Body of pancreas (tissue), 4 donors: ENCODE data around the gene SGTA. TPM values are rescaled to one million over a fixed set of nuclear protein-coding genes. Genes with fewer than 3 reads are reported as not detected.
A peak's percentile ranks its signal among the peaks of the same experiment; 100 is the strongest.

Experiments
- ATAC-seq: fragments of 150-250 bp; one replicate; pipeline ENCODE4 v1.9.1; 2016
- DNase-seq, 4 donors: peaks; one replicate each; pipeline ENCODE4 v3.0.0-alpha.2; 2019
- H3K27ac ChIP-seq, 4 donors: fragments of 200-600 bp; sonication (generic); 1 replicate in 3 of 4; 2 replicates in 1 of 4; pipeline versions ENCODE4 v1.5.1 to v1.6.1; 2016 to 2019; ENCODE audit warnings: mild to moderate bottlenecking in 1 of 4, mixed read lengths in 1 of 4, moderate library complexity in 1 of 4
- H3K27me3 ChIP-seq, 2 donors: fragments of 200-600 bp; sonication (generic); one replicate each; pipeline ENCODE4 v1.6.0; 2016; ENCODE audit warnings: mild to moderate bottlenecking in 1 of 2
- H3K36me3 ChIP-seq, 2 donors: fragments of 200-600 bp; sonication (generic); replicated peaks in 1 of 2; 2 replicates each; pipeline ENCODE4 v1.5.1; 2016; ENCODE audit warnings: low read depth in 2 of 2; ENCODE audit not compliant: insufficient read depth in 1 of 2
- H3K4me1 ChIP-seq: fragments of 200-600 bp; sonication (generic); one replicate; pipeline ENCODE4 v1.6.0; 2016
- H3K4me3 ChIP-seq, 2 donors: fragments of 200-600 bp; sonication (generic); 1 replicate in 1 of 2; 2 replicates in 1 of 2; pipeline ENCODE4 v1.5.1; 2016 to 2019
- H3K9me3 ChIP-seq, 3 donors: fragments of 200-600 bp; sonication (generic); 1 replicate in 2 of 3; 2 replicates in 1 of 3; pipeline ENCODE4 v1.5.1; 2016
- POLR2A ChIP-seq, 3 donors: fragments of 450-650 bp; IDR thresholded peaks; one replicate each; pipeline ENCODE4 v1.6.1; 2016; ENCODE audit warnings: antibody characterized with exemption in 3 of 3, mild to moderate bottlenecking in 2 of 3
- WGBS, 2 donors: methylation state at CpG; one replicate each; pipeline ENCODE4 v1.1.5; 2017; 5-methylcytosine and 5-hydroxymethylcytosine counted together
- intact Hi-C: fragments of 100-400 bp; cut with DNase I; formaldehyde crosslinking; loops from one replicate; pipeline ENCODE4 v1.15.1; 2023
- total RNA-seq, 2 donors: library from RNA; depleted of rRNA; stranded (reverse); fragments of >200 nt; gene quantifications; one replicate each; pipeline ENCODE4 v1.1.0, GENCODE V29; 2016
- TF ChIP-seq, protein P1 (sequence below), 7 experiments: fragments of 450-650 bp in 4 of 7; fragments of 200-600 bp in 3 of 7; sonication (generic) in 3 of 7; IDR thresholded peaks; one replicate each; pipeline ENCODE4 v1.5.1; 2016 to 2019; ENCODE audit warnings: antibody characterized with exemption in 7 of 7

The SGTA gene
- total RNA-seq, 2 donors from 2014 or later: 24.6 to 41.5 TPM

DNA sequence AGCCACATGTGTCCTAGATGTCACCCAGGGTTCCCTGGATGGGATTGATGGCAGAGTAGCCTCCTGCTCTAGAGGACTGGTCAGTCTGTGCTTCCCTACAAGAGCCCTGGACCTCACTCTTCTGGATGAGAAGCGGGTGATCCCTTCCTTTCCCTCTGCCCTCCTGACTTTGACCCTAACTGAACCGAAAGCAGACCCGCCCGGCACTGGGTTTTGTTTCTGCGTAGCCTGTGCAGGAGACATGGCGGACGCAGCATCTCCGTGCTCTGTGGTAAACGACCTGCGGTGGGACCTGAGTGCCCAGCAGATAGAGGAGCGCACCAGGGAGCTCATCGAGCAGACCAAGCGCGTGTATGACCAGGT lies 7.1 kb upstream of the SGTA start:
- H3K36me3 ChIP-seq: no peaks in the 10 kb centered on the region
- H3K4me3 ChIP-seq: no peak overlapping the region
- H3K9me3 ChIP-seq: no peaks in the 10 kb centered on the region
- intact Hi-C loops: no loop called here
- H3K4me1 ChIP-seq: peaks cover 8% of the 10 kb centered on the region
- TF ChIP-seq, protein P1, sequence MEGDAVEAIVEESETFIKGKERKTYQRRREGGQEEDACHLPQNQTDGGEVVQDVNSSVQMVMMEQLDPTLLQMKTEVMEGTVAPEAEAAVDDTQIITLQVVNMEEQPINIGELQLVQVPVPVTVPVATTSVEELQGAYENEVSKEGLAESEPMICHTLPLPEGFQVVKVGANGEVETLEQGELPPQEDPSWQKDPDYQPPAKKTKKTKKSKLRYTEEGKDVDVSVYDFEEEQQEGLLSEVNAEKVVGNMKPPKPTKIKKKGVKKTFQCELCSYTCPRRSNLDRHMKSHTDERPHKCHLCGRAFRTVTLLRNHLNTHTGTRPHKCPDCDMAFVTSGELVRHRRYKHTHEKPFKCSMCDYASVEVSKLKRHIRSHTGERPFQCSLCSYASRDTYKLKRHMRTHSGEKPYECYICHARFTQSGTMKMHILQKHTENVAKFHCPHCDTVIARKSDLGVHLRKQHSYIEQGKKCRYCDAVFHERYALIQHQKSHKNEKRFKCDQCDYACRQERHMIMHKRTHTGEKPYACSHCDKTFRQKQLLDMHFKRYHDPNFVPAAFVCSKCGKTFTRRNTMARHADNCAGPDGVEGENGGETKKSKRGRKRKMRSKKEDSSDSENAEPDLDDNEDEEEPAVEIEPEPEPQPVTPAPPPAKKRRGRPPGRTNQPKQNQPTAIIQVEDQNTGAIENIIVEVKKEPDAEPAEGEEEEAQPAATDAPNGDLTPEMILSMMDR (IDR thresholded peaks at IDR 0.05): no peak
- no peak for TF ChIP-seq POLR2A (IDR thresholded peaks at IDR 0.05)
- WGBS, 2 donors: 90 to 96% methylated on average over 4 to 13 of the region's 14 CpGs
- H3K27ac ChIP-seq: no peak overlapping the region
- ATAC-seq (no peak), DNase-seq (no peak)
- no peaks in the 10 kb centered on the region for H3K27me3 ChIP-seq

DNA sequence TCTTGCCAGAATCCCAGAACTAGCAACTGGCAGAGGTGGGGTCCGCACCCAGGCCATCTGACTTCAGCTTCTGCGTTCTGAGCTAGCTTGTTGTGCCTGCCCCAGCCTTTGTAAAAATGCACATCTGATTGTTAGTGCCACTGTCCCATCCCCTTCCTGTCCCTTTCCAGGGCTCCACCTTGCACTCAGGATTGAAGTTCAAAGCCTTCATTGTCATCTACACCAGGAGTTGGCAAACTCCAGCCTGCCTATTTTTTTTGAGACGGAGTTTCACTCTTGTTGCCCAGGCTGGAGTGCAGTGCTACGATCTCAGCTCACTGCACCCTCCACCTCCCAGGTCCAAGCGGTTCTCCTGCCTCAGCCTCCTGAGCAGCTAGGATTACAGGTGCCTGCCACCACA lies 5.2 kb upstream of the SGTA start:
- Histone ChIP-seq H3K27ac (no peak overlapping the region), H3K4me1 (peaks cover 25% of the 10 kb centered on the region), H3K4me3 (no peak overlapping the region), H3K9me3 (no peaks in the 10 kb centered on the region), H3K27me3 (no peaks in the 10 kb centered on the region), H3K36me3 (no peaks in the 10 kb centered on the region)
- TF ChIP-seq POLR2A (IDR thresholded peaks at IDR 0.05): no peak
- TF ChIP-seq, protein P1 (IDR thresholded peaks at IDR 0.05): no peak
- DNase-seq: no peak
- WGBS, 2 donors: 95 to 96% methylated on average over 5 of the region's 5 CpGs
- ATAC-seq: no peak
- intact Hi-C loops: no loop called here

DNA sequence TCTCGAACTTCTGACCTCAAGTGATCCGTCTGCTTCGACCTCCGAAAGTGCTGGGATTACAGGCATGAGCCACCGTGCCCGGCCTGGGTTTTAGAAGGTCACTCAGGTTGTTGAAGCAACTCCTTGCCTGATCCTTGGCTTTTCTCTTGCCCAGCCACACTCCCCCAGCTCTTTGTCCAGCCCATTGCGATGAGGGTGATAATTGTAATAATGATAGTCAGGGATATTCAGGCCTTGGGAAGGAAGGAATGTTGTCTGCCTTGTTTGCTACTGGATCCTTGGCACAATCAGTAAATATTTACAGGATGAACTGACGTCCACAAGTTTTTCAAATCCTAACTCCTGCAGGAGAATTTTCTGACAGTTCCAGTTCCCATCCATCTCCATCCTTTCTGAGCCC lies 4.0 kb upstream of the SGTA start:
- no peak for ATAC-seq
- Histone ChIP-seq H3K27ac (no peak overlapping the region), H3K4me3 (no peak overlapping the region), H3K4me1 (peaks cover 30% of the 10 kb centered on the region), H3K9me3 (no peaks in the 10 kb centered on the region), H3K36me3 (no peaks in the 10 kb centered on the region), H3K27me3 (no peaks in the 10 kb centered on the region)
- intact Hi-C loops: no loop called here
- no peak for TF ChIP-seq POLR2A (IDR thresholded peaks at IDR 0.05)
- TF ChIP-seq, protein P1 (IDR thresholded peaks at IDR 0.05): no peak
- DNase-seq: no peak
- WGBS, 2 donors: 68 to 89% methylated on average over 7 to 8 of the region's 8 CpGs

DNA sequence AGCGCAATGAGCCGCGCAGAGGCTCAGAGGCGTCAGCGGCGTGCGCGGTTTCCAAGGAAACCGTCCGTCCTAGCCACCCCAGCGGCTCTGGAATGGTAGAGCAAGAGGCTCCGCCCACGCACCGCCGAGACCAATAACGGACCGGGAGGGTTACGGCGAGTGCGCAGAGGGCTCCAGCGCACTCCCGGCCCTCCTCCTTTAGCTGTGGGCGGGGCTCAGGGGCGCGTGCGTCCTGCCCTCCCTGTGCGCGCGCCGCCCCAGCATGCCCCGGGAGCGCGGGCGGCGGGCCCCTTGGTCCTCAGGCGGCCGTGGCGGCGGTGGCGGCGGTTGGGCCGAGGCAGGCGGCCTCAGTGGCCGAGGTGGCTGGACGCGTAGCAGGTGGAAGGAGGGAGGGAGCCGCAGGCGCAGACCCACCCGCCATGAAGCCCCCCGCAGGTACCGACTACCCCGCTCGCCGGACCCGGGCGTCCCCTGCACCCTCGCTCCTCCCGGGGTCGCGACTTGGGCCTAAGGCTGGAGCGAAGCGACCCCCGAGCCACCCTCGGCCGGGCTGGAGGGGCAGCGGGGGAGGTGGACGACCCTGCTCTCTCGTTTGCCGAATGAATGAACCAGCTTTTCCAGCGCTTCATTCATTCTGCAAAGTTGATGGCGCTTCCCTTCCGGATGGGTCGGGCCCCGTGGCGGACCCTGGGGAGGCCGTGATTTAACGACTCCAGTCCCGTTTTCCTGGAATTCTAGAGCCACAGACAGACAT lies 2.3 kb upstream of the SGTA start, which contains the start of gene THOP1:
Gene THOP1 (plus strand): TSS at position 260 of the 754 bp plus-strand sequence. CDS start 160 bp downstream, at position 420.
- TF ChIP-seq POLR2A (IDR thresholded peaks at IDR 0.05): peak in 2 of 3 donors; percentile 57 to 63
- TF ChIP-seq, protein P1 (IDR thresholded peaks at IDR 0.05): peak in 1 of 7 experiments; percentile 1
- Histone ChIP-seq H3K4me1 (peaks cover 47% of the 10 kb centered on the region), H3K27me3 (no peaks in the 10 kb centered on the region), H3K36me3 (no peaks in the 10 kb centered on the region), H3K4me3 (peak within 1 kb of the TSS; percentile 79 to 80), H3K9me3 (no peaks in the 10 kb centered on the region), H3K27ac (peak within 1 kb of the TSS; percentile 45 to 91 (median 72))
- intact Hi-C loops: no loop called here
- DNase-seq: peak; percentile 99 to 100 (median 100)
- 0% methylated on average over 10 to 67 of the region's 78 CpGs for WGBS, 2 donors
- ATAC-seq: peak; percentile 91

DNA sequence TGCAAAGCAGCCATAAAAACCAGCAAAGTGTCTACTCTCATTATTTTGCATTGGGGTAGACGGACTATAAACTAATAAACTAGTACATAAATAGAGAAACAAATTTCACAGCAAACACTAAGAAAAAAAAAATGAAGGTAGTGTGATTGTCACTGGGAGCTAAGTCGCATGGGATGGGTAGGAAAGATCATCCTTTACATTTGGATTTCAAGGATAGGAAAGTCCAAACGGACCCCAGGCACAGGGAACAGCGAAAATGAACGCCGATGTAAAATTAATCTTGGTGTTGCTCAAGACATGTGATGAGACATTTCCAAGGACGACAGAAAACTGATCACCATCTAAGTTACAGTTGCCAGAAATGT lies 690 bp upstream of the SGTA start:
- Histone ChIP-seq H3K27ac (peak overlapping the region; percentile 22 to 95 (median 92)), H3K4me1 (peaks cover 48% of the 10 kb centered on the region), H3K27me3 (no peaks in the 10 kb centered on the region), H3K4me3 (no peak overlapping the region), H3K36me3 (no peaks in the 10 kb centered on the region), H3K9me3 (no peaks in the 10 kb centered on the region)
- no peak for ATAC-seq
- DNase-seq: no peak
- TF ChIP-seq POLR2A (IDR thresholded peaks at IDR 0.05): no peak
- TF ChIP-seq, protein P1 (IDR thresholded peaks at IDR 0.05): no peak
- intact Hi-C loops: no loop called here
- 52 to 65% methylated on average over 7 of the region's 7 CpGs for WGBS, 2 donors
